GM23338 (cell line): Measurements from ENCODE around the gene STT3B. TPM values are rescaled to one million over a fixed set of nuclear protein-coding genes. Genes with fewer than 3 reads are reported as not detected.

ENCODE experiments used
- ATAC-seq: fragments of 200-7000 bp; cut with Tn5 transposase; 3 replicates; pipeline ENCODE4 v1.9.1; 2020
- DNase-seq: peaks from one replicate; pipeline ENCODE4 v3.0.0-alpha.2; 2015; ENCODE audit warnings: low spot score
- H2AFZ ChIP-seq: fragments of 200-600 bp; sonication (generic); 2 replicates; pipeline ENCODE4 v1.8.0; 2016; ENCODE audit warnings: antibody characterized with exemption, mild to moderate bottlenecking, moderate library complexity
- H3F3A ChIP-seq: fragments of 200-600 bp; sonication (generic); replicated peaks from 2 replicates; pipeline ENCODE4 v1.8.0; 2017; ENCODE audit warnings: antibody characterized with exemption, mixed run types, low read depth
- H3K27ac ChIP-seq: fragments of 200-600 bp; sonication (generic); 2 replicates; pipeline ENCODE4 v1.6.1; 2016; ENCODE audit warnings: low read depth
- H3K27me3 ChIP-seq: fragments of 200-600 bp; sonication (generic); 2 replicates; pipeline ENCODE4 v1.8.0; 2016; ENCODE audit warnings: mild to moderate bottlenecking, mixed run types, moderate library complexity; ENCODE audit not compliant: insufficient read depth
- H3K36me3 ChIP-seq: fragments of 200-600 bp; sonication (generic); 2 replicates; pipeline ENCODE4 v1.8.0; 2016; ENCODE audit warnings: mild to moderate bottlenecking; ENCODE audit not compliant: insufficient read depth
- H3K4me1 ChIP-seq: fragments of 200-600 bp; sonication (generic); 2 replicates; pipeline ENCODE4 v1.8.0; 2016; ENCODE audit warnings: mild to moderate bottlenecking, moderate library complexity; ENCODE audit not compliant: insufficient read depth
- H3K4me2 ChIP-seq: fragments of 200-600 bp; sonication (generic); 2 replicates; pipeline ENCODE4 v1.7.1; 2017; ENCODE audit warnings: mixed run types
- H3K4me3 ChIP-seq: fragments of 200-600 bp; sonication (generic); 2 replicates; pipeline ENCODE4 v1.6.1; 2016; ENCODE audit warnings: mixed run types
- H3K79me2 ChIP-seq: fragments of 200-600 bp; sonication (generic); replicated peaks from 2 replicates; pipeline ENCODE4 v1.8.0; 2017; ENCODE audit warnings: mild to moderate bottlenecking; ENCODE audit not compliant: insufficient read depth
- H3K9me2 ChIP-seq: fragments of 200-600 bp; sonication (generic); 2 replicates; pipeline ENCODE4 v1.8.0; 2017; ENCODE audit not compliant: insufficient read depth
- H4K20me1 ChIP-seq: fragments of 200-600 bp; sonication (generic); replicated peaks from 2 replicates; pipeline ENCODE4 v1.8.0; 2017; ENCODE audit warnings: mild to moderate bottlenecking; ENCODE audit not compliant: insufficient read depth
- H3K27ac Mint-ChIP-seq: 2 replicates; pipeline ENCODE4 v1.8.0; 2020; ENCODE audit warnings: inconsistent platforms, mild to moderate bottlenecking, moderate library complexity, mixed read lengths
- H3K27me3 Mint-ChIP-seq: 3 replicates; pipeline ENCODE4 v1.8.0; 2022; ENCODE audit warnings: low read depth, mild to moderate bottlenecking, moderate library complexity, mixed read lengths, inconsistent platforms; ENCODE audit not compliant: insufficient read depth, poor library complexity
- H3K36me3 Mint-ChIP-seq: 3 replicates; pipeline ENCODE4 v1.8.0; 2021; ENCODE audit warnings: low read depth, mild to moderate bottlenecking, inconsistent platforms, moderate library complexity, mixed read lengths
- H3K4me1 Mint-ChIP-seq: 3 replicates; pipeline ENCODE4 v1.8.0; 2020; ENCODE audit warnings: mild to moderate bottlenecking, inconsistent platforms, mixed read lengths
- H3K4me3 Mint-ChIP-seq: 3 replicates; pipeline ENCODE4 v1.8.0; 2021; ENCODE audit warnings: moderate library complexity, mild to moderate bottlenecking, inconsistent platforms, mixed read lengths
- H3K9me3 Mint-ChIP-seq: 3 replicates; pipeline ENCODE4 v1.8.0; 2020; ENCODE audit warnings: moderate library complexity, mild to moderate bottlenecking, inconsistent platforms, mixed read lengths
- CREB1 ChIP-seq: fragments of 250-450 bp; sonication (Bioruptor Pico); IDR thresholded peaks from 2 replicates; pipeline ENCODE4 v1.5.0; 2020; ENCODE audit warnings: low read depth, mild to moderate bottlenecking, moderate library complexity
- CTCF ChIP-seq, 2 experiments: fragments of 200-600 bp in 1 of 2; sonication (generic) in 1 of 2; conservative IDR thresholded peaks; 2 replicates each; pipeline versions ENCODE4 v1.5.1 to v1.6.1; 2016 to 2017; ENCODE audit warnings: antibody characterized with exemption in 2 of 2, low read depth in 2 of 2, mild to moderate bottlenecking in 2 of 2, moderate library complexity in 1 of 2
- ETS1 ChIP-seq: IDR thresholded peaks from 2 replicates; pipeline ENCODE4 v1.6.1; 2016; ENCODE audit warnings: antibody characterized with exemption
- EZH2 ChIP-seq: fragments of 200-600 bp; sonication (generic); IDR thresholded peaks from one replicate; pipeline ENCODE4 v1.8.0; 2017; ENCODE audit warnings: antibody characterized with exemption, mild to moderate bottlenecking, low read depth; ENCODE audit not compliant: unreplicated experiment
- EZH2phosphoT487 ChIP-seq: fragments of 200-600 bp; sonication (generic); IDR thresholded peaks from one replicate; pipeline ENCODE4 v1.8.1; 2018; ENCODE audit warnings: antibody characterized with exemption; ENCODE audit not compliant: unreplicated experiment
- JUNB ChIP-seq: IDR thresholded peaks from one replicate; pipeline ENCODE4 v1.6.1; 2016; ENCODE audit warnings: antibody characterized with exemption; ENCODE audit not compliant: unreplicated experiment
- NANOG ChIP-seq: IDR thresholded peaks from 2 replicates; pipeline ENCODE4 v1.6.1; 2016; ENCODE audit warnings: antibody characterized with exemption, borderline replicate concordance
- POLR2AphosphoS5 ChIP-seq: IDR thresholded peaks from 2 replicates; pipeline ENCODE4 v1.6.1; 2016; ENCODE audit warnings: antibody characterized with exemption, low read depth
- REST ChIP-seq: IDR thresholded peaks from one replicate; pipeline ENCODE4 v1.6.1; 2018; ENCODE audit warnings: antibody characterized with exemption; ENCODE audit not compliant: unreplicated experiment
- STAT1 ChIP-seq: IDR thresholded peaks from one replicate; pipeline ENCODE4 v1.6.1; 2016; ENCODE audit warnings: antibody characterized with exemption; ENCODE audit not compliant: unreplicated experiment
- ZNF114 ChIP-seq: fragments of 250-450 bp; sonication (Bioruptor Pico); IDR thresholded peaks from 2 replicates; pipeline ENCODE4 v1.5.0; 2020; ENCODE audit warnings: mild to moderate bottlenecking, moderate library complexity
- ZNF331 ChIP-seq: fragments of 250-450 bp; sonication (Bioruptor Pico); IDR thresholded peaks from 2 replicates; pipeline ENCODE4 v1.5.0; 2020; ENCODE audit warnings: low read depth, mild to moderate bottlenecking, moderate library complexity
- ZNF462 ChIP-seq: fragments of 250-450 bp; sonication (Bioruptor Pico); IDR thresholded peaks from 2 replicates; pipeline ENCODE4 v1.5.0; 2020; ENCODE audit warnings: mild to moderate bottlenecking, moderate library complexity
- polyA plus RNA-seq: library from polyadenylated mRNA; unstranded; fragments of >200 nt; fragmentation: Nextera tagmentation; extraction: Ambion mirVana; gene quantifications from 2 replicates; pipeline ENCODE4 v1.2.1, GENCODE V29; 2016
- total RNA-seq: library from RNA; depleted of rRNA; stranded (reverse); fragments of >200 nt; shearing (Covaris generic); gene quantifications from 2 replicates; pipeline ENCODE4 v1.2.3, GENCODE V29; 2014

STT3B gene
- total and polyA plus RNA-seq, 2 experiments from 2014 or later, result 44.1 to 167 TPM

GRCh38 chr3:31503456-31503855 is 29.3 kb upstream of the STT3B start (continued):
- TF ChIP-seq ZNF114 (CRISPR knock-in tag), result no peak
- no peak for TF ChIP-seq EZH2
- no peak for TF ChIP-seq POLR2AphosphoS5

- TF ChIP-seq POLR2AphosphoS5, result no peak
- no peak for TF ChIP-seq ZNF331 (CRISPR knock-in tag)
- TF ChIP-seq EZH2phosphoT487, result no peak
- TF ChIP-seq NANOG, result no peak
- TF ChIP-seq JUNB, result no peak
- no peak for TF ChIP-seq CTCF (conservative IDR thresholded peaks at IDR 0.05; ENCODE audit: low read depth in 2 of 2)
- TF ChIP-seq REST, result no peak
- TF ChIP-seq CREB1 (CRISPR knock-in tag), result no peak
- TF ChIP-seq EZH2, result no peak
- TF ChIP-seq ZNF462 (CRISPR knock-in tag), result no peak
- TF ChIP-seq ETS1, result no peak
- no peak for TF ChIP-seq ZNF114 (CRISPR knock-in tag)
- TF ChIP-seq STAT1, result no peak
- no peak overlapping the region for H3K4me3 Mint-ChIP-seq
- H3K36me3 ChIP-seq, result no peaks in the 10 kb centered on the region
- ATAC-seq (no peak), DNase-seq (no peak)
- no peak overlapping the region for H3K4me2 ChIP-seq
- peaks cover 27% of the 10 kb centered on the region for H3K4me1 ChIP-seq
- no peaks in the 10 kb centered on the region; the same call in 2 of the 3 replicates for H3K9me3 Mint-ChIP-seq
- peak overlapping the region; percentile 68; the same call in 1 of the 2 replicates for H3K27ac Mint-ChIP-seq
- no peaks in the 10 kb centered on the region for H3K27me3 Mint-ChIP-seq
- no peaks in the 10 kb centered on the region for H3K36me3 Mint-ChIP-seq
- H3K27me3 ChIP-seq, result no peaks in the 10 kb centered on the region
- 0 out of 2 replicates have a peak, but pooled peaks cover 6% of the 10 kb centered on the region for H3K9me2 ChIP-seq
- no peak overlapping the region for H3K4me3 ChIP-seq
- peaks cover 53% of the 10 kb centered on the region for H3K4me1 Mint-ChIP-seq
- no peaks in the 10 kb centered on the region for H4K20me1 ChIP-seq
- H3F3A ChIP-seq, result no peaks in the 10 kb centered on the region
- H2AFZ ChIP-seq, result no peak overlapping the region
- no peak overlapping the region for H3K27ac ChIP-seq
- no peaks in the 10 kb centered on the region for H3K79me2 ChIP-seq
These were observed 28.5 kb upstream of the STT3B start for GRCh38 chr3:31504230-31504629.
